GM18909 (cell line): Measurements from ENCODE around the gene MRPL14.

Experiments
- ATAC-seq: cut with Tn5 transposase; IDR thresholded peaks from one replicate; pipeline ENCODE4 v1.9.1; 2021; ENCODE audit warnings: mild to moderate bottlenecking; ENCODE audit not compliant: unreplicated experiment, poor library complexity

MRPL14 gene

GRCh38 chr6:44128020-44128917 is 1.0 kb upstream of the MRPL14 start:
- ATAC-seq: peak; percentile 36

- ATAC-seq: peak; percentile 51
Observed at GRCh38 chr6:44126320-44127149, 717 bp downstream of the MRPL14 start.

DNA sequence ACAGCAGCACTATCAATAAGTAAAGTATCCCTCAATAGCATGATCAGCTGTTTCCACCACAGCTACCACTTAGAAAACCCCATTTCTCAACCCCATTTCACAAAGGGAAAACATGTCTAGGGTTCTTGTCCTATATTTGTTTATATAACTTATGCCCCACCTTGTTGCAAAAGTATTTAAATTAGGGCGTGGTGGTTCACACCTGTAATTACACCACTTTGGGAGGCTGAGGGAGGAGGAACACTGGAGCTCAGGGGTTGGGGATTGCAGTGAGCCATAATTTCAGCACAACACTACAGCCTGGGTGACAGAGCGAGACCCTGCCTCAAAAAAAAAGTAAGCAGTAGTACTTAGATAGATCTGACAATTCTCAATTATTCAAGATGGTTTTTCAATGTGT is 3.7 kb downstream of the MRPL14 start:
- ATAC-seq: no peak

GRCh38 chr6:44122801-44123200 is 4.5 kb downstream of the MRPL14 start:
- no peak for ATAC-seq

DNA sequence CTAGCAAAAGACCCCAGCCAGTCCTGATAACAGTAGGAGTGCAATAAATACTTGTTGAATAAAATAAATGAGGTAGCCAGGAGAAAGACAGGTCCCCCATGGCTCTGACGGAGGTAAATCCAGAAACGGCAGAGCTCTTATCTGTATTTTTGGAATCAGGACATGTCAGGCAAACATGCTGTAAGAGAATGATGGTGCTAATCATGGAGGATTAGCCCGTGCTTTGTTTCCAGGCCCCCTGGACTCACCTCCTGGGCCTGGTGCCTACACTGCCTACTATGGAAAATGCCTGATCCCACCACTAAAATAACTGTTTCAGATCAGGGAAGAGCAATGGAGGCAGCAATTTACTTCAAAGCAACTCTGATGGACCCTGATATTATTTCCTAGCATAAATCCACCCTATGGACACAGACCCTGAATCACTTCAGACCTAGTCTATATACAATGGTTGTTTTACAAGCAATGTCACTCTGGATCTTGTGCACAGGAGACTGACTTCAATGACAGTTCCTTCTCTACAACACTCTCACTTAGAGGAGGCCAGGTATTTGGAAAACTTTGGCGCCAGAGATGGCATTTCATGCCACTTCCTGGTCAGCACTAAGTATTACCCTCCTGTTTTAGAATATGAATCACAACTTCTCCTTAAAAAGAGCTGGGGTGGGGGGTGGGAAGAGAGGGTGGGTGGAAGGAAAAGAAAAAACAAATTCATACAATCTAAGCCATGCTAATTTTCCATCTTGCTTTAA is 6.4 kb downstream of the MRPL14 start:
- no peak for ATAC-seq

DNA sequence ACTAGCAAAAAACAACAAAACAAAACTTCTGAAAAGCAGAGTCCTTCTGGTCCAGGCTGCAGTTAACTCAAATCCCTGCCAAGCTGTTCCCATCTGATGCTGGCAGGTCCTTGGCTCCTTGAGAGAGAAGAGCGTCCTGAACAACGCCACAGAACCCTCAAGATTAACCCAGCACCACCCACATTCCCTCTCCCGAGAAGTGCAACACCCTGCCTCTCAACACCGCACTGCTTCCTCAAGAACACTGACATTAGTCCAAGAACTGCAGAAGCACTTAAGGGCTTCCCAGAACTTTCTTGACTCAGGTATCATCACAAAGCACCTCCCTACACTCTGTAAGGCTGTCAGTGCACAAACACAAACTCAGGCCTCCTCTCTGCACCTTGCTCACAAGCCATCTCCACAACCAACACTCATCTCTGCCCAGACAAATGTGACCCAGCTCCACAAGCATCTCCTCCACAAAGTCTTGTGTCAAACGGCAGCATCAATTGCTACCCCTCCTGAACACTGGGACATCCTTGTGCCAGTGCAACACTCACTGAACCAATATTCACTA is 7.5 kb downstream of the MRPL14 start:
- no peak for ATAC-seq

- no peak for ATAC-seq
Observed at GRCh38 chr6:44117397-44118128, 9.7 kb downstream of the MRPL14 start.

DNA sequence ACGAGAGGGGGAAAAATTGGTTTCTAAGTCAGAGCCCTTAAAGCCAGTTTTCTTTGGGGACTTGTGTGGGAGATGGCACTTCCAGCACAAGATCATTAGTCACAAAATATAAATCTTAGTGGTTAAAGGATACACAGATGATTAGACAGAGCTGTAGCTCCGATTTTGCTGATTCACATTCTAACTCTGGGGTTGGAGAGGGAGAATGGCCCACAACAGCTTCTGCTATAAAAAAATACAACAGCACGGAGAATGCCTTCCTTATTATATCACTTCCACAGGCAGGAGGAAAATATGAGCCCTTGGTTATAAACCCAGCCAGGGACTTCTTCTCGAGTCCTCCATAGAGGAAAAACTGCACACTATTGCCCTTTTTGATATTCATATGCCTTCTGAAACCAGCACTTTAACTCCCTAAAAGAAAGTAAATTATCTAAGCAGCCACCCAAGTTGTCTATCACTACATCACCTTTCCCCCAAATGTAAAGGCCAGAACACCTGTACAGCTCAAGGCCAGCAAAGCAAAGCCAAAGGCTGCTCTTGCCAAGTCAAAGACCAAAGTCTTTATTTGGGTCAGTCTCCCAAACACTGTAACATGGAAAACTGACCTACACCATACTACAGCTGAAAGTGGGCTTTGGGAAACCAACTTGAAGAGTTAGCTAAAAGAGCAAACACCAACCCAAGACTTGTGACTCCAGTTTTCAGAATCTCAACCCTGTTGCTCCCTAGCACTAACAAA is 10.4 kb downstream of the MRPL14 start:
- ATAC-seq: no peak

- no peak for ATAC-seq
Observed at GRCh38 chr6:44115866-44116265, 11.4 kb downstream of the MRPL14 start.

DNA sequence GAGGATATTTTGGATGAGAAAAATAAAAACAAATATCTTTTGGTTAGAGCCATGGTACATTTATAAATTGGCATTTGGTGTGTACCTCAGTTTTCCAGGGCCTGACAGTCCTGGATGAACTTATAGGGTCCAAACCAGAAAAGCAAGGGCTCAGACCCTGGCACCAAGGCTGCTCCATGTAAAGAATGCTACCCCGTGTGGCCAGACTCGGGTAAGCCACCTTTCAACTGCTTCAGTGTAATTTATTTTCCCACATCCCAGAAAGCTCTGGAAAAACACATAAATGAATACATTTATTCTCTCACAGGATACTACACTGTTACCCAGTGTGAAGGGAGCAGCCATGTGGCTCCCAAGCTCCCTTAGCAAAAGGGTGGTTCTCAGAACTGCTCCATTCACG is 13.8 kb downstream of the MRPL14 start:
- no peak for ATAC-seq

GRCh38 chr6:44111434-44112417 is 15.5 kb downstream of the MRPL14 start:
- ATAC-seq: no peak

DNA sequence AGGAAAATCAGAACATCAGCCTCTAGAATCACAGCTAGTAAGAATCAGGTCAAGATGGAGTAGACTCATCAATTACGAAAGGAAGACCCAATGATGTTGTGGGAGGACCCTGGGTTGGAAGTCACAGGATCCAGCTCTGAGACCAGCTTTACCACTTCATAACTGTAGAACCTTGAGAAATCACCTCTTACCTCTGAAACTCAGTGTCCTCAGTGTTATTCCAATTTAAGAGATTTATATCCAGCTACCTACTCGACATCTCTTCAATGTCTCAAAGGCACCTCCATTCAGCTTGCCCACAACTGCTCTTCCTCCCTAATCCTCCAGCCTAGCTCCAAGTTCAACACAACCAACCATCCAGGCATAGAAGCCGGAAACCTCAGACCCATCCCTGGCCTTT is 16.3 kb downstream of the MRPL14 start:
- no peak for ATAC-seq

DNA sequence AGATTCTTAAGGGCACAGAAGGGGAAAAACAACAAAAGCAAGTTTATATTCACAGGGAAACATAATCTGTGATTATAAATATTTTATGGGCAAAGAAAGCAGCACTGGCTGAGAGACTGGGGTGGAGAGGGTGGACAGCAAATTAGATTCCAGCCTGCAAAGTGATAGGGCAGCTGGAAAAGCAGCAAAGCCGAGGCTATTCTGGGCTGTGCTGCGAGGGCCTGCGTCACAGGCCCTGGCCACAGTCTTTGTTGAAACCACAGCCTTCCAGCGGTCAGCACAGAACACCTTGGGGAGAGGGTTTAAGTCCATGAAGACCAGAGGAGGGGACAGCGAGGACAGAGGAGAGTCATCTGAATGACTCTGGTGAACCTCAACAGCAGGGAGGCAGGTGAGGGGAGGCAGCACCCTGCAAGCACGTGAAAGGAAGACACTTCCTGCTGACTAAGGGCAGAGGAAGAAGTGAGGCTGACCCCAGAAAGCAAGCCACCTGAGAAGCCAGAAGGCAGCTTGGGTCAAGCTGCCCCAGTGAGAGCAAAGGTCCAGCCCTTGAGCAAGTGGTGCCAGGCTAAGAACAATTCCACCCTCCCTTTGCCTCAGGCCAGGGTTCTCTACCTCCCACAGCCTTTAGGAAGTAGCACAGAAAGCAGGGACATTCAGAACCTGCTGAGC is 17.1 kb downstream of the MRPL14 start:
- no peak for ATAC-seq

- ATAC-seq: no peak
Observed at GRCh38 chr6:44109212-44109611, 18.0 kb downstream of the MRPL14 start.

DNA sequence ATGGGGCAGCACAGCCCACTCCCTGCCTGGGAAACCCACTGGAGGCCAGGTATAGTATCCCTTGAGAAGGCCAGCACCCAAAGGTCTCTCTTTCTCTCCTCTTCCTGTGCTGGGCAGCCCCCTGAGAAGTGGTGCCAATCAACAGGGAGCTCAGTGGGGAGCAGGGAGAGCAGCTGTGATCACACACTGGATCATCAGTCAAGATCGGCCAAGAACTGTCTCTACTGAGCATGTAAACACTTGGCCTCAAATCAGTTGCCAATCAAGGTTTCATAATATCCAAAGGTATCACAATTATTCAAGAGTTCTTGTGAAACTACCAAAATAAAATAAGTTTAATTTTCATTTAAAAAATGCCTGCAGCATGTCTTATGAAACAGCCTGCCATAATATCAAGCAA is 18.8 kb downstream of the MRPL14 start:
- no peak for ATAC-seq

DNA sequence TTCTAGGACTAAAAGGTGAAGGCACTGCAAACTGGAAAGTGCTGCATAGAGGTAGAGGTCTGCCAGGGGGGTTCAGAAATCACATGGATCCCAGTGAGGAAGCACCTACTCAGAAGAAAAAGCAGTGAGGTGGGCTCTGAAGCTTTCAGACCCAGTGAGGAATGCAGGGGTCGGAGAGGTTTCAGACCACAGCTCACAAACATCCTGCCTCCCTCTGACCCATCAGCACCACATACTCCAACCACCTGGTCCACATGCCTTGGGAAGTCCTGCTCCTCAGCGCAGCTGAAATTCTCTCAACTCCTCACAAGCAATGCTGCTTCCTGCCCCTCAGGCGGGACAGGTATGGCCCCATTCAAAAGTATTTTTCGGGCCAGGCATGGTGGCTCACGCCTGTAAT is 20.2 kb downstream of the MRPL14 start:
- ATAC-seq: no peak

- no peak for ATAC-seq
Observed at GRCh38 chr6:44105993-44106740, 21.1 kb downstream of the MRPL14 start.
